Measurements from ENCODE around the gene CAPG. TPM values are rescaled to one million over a fixed set of nuclear protein-coding genes. Genes with fewer than 3 reads are reported as not detected.

The CAPG gene
- total RNA-seq, 1 donor from 2014 or later: 22.4 TPM

DNA sequence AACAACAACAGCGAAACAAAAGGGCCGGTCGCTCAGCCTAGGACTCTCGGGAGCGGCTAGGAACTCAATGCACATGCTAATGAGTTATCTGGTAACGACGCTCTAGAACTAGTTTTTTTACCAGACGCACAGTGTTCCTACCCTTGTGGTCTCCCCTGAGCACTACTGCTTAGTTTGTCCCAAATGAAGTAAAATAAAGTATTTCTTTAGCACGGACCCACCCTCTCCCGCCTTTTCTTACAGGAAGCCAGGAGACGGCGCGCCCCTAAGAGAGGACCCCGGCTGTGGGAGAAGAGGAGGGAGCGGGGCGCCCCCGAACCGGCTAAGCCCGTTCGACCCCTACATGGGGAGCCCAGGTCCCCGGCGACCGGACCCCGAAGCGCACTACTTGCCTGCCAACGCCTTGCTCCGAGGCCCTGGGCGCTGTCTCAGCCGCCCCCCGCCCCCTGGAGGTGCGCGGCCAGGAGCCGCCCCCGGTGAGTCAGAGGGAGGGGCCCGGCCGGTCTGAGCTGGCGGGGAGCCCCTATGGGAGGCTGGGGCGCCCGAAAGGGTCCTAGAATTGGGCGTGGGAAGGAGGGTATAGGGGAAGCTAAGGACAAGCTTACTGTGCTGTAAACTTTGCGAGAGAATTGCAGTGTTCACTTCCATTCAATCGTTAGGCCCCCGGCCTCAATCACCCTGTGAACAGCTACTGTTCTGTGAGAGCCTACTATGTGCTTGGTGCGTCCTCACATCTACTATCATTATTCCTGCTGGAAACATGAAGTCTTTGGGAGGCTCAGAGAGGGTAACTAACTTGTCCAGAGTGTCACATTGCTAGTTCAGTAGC is 3.6 kb upstream of the CAPG start:
- Histone ChIP-seq H3K27ac (ENCODE audit: low read depth, low read length) (no peak overlapping the region), H3K9ac (ENCODE audit: low read depth in 1 of 3, low read length in 3 of 3) (peak overlapping the region; percentile 38 to 69 (median 63)), H3K4me3 (ENCODE audit: low read length in 3 of 3) (peak overlapping the region; percentile 36 to 65 (median 58)), H3K27me3 (ENCODE audit: control insufficient read depth in 3 of 3, insufficient read depth in 3 of 3, low read length in 3 of 3) (peaks cover 0 to 16% (median 0%) of the 10 kb centered on the region in 3 donors), H3K4me1 (ENCODE audit: control insufficient read depth in 3 of 3, insufficient read depth in 3 of 3, low read length in 3 of 3) (peaks cover 7 to 17% (median 13%) of the 10 kb centered on the region in 3 donors), H3K36me3 (ENCODE audit: control insufficient read depth in 3 of 3, insufficient read depth in 3 of 3, low read length in 3 of 3) (peaks cover 0 to 2% (median 0%) of the 10 kb centered on the region in 3 donors), H3K9me3 (ENCODE audit: control insufficient read depth in 3 of 3, low read length in 3 of 3) (no peaks in the 10 kb centered on the region)

DNA sequence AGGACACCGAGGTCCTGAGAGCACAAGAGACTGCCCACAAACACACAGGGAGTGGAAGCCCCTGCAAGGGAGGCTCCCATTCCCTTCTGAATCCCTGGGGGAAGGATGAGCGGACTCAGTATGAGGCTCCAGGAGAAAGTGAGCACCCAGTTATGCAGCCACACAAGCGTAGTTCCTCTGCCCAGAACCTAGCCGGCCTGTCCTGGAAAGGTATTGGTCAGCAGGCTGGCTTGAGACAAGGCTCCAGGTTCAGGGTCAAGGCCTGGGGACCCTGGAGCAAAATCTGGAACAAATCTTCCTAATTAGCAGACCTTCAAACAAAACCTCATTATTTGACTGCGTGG is 1.2 kb upstream of the CAPG start:
- Histone ChIP-seq H3K27me3 (ENCODE audit: control insufficient read depth in 3 of 3, insufficient read depth in 3 of 3, low read length in 3 of 3) (peaks cover 0 to 16% (median 0%) of the 10 kb centered on the region in 3 donors), H3K4me3 (ENCODE audit: low read length in 3 of 3) (no peak overlapping the region), H3K4me1 (ENCODE audit: control insufficient read depth in 3 of 3, insufficient read depth in 3 of 3, low read length in 3 of 3) (peaks cover 8 to 15% (median 11%) of the 10 kb centered on the region in 3 donors), H3K36me3 (ENCODE audit: control insufficient read depth in 3 of 3, insufficient read depth in 3 of 3, low read length in 3 of 3) (no peaks in the 10 kb centered on the region), H3K9me3 (ENCODE audit: control insufficient read depth in 3 of 3, low read length in 3 of 3) (no peaks in the 10 kb centered on the region), H3K27ac (ENCODE audit: low read depth, low read length) (no peak overlapping the region), H3K9ac (ENCODE audit: low read depth in 1 of 3, low read length in 3 of 3) (no peak overlapping the region)

DNA sequence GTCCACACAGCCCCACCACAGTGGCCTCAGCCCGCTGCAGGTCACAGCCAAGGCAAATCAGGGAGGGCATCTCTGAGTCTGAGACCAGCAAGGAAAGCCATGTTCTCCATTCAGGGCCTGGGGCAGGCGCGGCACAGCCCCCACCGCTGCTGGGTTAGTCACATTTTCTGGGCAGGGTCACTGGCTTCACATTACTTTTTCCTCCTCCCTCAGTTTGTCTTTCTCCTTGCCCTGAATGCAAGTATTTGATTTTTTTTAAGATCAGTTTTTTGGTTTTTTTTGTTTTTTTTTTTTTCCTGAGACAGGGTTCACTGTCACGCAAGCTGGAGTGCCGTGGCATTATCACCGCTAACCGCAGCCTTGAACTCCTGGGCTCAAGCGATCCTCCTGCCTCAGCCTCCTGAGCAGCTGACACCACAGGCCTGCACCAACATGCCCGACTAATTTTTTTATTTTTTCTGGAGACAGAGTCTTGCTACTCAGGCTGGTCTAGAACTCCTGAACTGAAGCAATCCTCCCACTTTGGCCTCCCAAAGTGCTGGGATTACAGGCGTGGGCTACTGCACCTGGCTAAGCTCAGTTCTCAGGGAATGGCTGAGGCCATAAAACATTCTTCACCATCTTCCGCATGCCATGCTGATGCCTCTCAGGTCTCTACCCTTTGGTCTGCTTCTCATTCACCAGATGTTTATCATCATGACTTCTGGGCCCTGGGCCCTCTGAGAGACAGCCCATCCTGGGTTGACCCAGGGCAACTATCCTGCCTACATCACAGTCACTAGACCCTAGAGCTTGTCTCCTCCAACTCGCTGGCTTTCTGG is 628 bp upstream of the CAPG start:
- Histone ChIP-seq H3K9me3 (ENCODE audit: control insufficient read depth in 3 of 3, low read length in 3 of 3) (no peaks in the 10 kb centered on the region), H3K36me3 (ENCODE audit: control insufficient read depth in 3 of 3, insufficient read depth in 3 of 3, low read length in 3 of 3) (no peaks in the 10 kb centered on the region), H3K27ac (ENCODE audit: low read depth, low read length) (no peak overlapping the region), H3K4me1 (ENCODE audit: control insufficient read depth in 3 of 3, insufficient read depth in 3 of 3, low read length in 3 of 3) (peaks cover 8 to 15% (median 11%) of the 10 kb centered on the region in 3 donors), H3K4me3 (ENCODE audit: low read length in 3 of 3) (no peak overlapping the region), H3K9ac (ENCODE audit: low read depth in 1 of 3, low read length in 3 of 3) (no peak overlapping the region), H3K27me3 (ENCODE audit: control insufficient read depth in 3 of 3, insufficient read depth in 3 of 3, low read length in 3 of 3) (peaks cover 0 to 16% (median 0%) of the 10 kb centered on the region in 3 donors)

DNA sequence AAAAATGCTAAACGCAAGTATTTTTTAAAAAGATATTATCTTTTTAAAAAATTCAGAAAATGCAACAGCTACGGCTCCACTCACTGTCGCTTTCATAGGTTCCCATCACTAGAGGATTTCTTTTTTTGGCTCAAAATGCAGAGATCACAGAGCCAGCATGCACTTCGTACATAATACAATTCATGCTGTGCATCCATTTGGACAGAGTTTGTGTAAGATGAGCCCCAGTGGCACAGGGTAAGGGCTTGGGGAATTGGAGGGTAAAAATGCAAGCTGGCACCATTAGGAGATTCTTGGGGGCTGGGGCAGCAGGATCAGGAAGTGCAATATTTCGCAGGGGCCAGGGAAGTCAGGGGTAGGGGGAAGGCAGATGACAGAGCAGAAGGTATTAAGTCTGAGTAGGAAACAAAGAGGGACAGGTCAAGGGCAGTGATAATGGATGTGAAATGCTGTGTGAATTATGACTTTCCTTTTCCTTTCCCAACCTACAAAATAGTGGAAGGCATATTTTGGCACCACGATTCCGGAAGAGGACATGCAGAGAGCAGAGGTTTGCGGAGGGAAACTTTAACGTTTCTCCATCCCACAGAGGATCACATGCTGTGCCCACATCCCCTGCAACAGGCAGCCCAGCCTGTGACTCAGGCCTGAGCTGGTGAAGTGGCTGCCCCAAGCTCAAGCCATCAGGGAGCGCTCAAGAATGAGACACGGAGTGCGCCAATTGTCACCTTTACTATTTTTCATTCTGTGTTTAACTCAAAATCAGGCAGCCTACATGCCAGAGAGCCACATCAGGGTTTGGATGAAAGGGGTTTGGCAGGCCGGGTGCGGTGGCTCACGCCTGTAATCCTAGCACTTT is 4.7 kb downstream of the CAPG start:
- Histone ChIP-seq H3K4me3 (ENCODE audit: low read length in 3 of 3) (no peak overlapping the region), H3K9ac (ENCODE audit: low read depth in 1 of 3, low read length in 3 of 3) (no peak overlapping the region), H3K27me3 (ENCODE audit: control insufficient read depth in 3 of 3, insufficient read depth in 3 of 3, low read length in 3 of 3) (peaks cover 0 to 3% (median 0%) of the 10 kb centered on the region in 3 donors), H3K36me3 (ENCODE audit: control insufficient read depth in 3 of 3, insufficient read depth in 3 of 3, low read length in 3 of 3) (no peaks in the 10 kb centered on the region), H3K4me1 (ENCODE audit: control insufficient read depth in 3 of 3, insufficient read depth in 3 of 3, low read length in 3 of 3) (peaks cover 8 to 15% (median 8%) of the 10 kb centered on the region in 3 donors), H3K9me3 (ENCODE audit: control insufficient read depth in 3 of 3, low read length in 3 of 3) (no peaks in the 10 kb centered on the region), H3K27ac (ENCODE audit: low read depth, low read length) (no peak overlapping the region)

DNA sequence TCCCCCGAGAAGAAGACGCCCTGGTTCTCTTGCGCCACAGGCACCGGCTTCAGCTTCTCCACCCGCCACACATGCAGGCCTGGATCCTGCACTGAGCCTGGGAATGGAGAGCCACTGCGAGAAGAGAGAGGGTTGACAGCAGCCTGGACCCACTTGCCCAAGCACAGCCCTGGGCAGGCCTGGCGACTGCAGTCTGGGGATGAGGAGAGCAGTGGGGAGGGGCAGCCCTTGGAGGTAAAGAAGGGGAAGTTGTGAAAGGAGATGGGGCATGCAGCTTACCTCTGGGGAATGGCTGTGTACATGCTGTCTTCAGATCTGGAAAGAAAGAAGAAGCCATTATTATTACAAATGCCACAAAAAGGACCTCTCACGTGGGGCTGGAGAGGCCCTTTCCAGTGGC is 8.3 kb downstream of the CAPG start:
- no peaks in the 10 kb centered on the region for H3K36me3 ChIP-seq (ENCODE audit: control insufficient read depth in 3 of 3, insufficient read depth in 3 of 3, low read length in 3 of 3)
- H3K27ac ChIP-seq (ENCODE audit: low read depth, low read length): no peak overlapping the region
- H3K4me1 ChIP-seq (ENCODE audit: control insufficient read depth in 3 of 3, insufficient read depth in 3 of 3, low read length in 3 of 3): no peaks in the 10 kb centered on the region
- no peak overlapping the region for H3K4me3 ChIP-seq (ENCODE audit: low read length in 3 of 3)
- H3K9me3 ChIP-seq (ENCODE audit: control insufficient read depth in 3 of 3, low read length in 3 of 3): no peaks in the 10 kb centered on the region
- no peak overlapping the region for H3K9ac ChIP-seq (ENCODE audit: low read depth in 1 of 3, low read length in 3 of 3)
- H3K27me3 ChIP-seq (ENCODE audit: control insufficient read depth in 3 of 3, insufficient read depth in 3 of 3, low read length in 3 of 3): no peaks in the 10 kb centered on the region

DNA sequence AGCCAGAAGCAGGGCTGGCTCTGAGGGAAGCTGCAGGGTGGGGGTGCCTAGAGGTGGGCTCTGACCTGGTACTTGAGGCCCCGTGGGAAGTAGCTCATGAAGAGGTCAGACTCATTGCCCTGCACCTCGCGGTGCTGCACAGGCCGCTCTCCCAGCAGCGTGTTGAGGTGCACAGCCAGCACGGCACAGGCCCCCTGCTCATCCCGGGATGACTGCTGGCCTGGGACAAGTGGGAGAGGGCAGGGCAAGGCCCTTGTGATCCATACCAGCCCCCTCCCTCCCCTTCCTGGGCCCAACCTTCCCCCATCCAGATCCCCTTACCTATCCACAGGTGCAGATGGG is 8.7 kb downstream of the CAPG start:
- Histone ChIP-seq H3K9me3 (ENCODE audit: control insufficient read depth in 3 of 3, low read length in 3 of 3) (no peaks in the 10 kb centered on the region), H3K9ac (ENCODE audit: low read depth in 1 of 3, low read length in 3 of 3) (peak overlapping the region in 1 of 3 donors; percentile 16), H3K36me3 (ENCODE audit: control insufficient read depth in 3 of 3, insufficient read depth in 3 of 3, low read length in 3 of 3) (no peaks in the 10 kb centered on the region), H3K27me3 (ENCODE audit: control insufficient read depth in 3 of 3, insufficient read depth in 3 of 3, low read length in 3 of 3) (no peaks in the 10 kb centered on the region), H3K4me3 (ENCODE audit: low read length in 3 of 3) (no peak overlapping the region), H3K27ac (ENCODE audit: low read depth, low read length) (no peak overlapping the region), H3K4me1 (ENCODE audit: control insufficient read depth in 3 of 3, insufficient read depth in 3 of 3, low read length in 3 of 3) (no peaks in the 10 kb centered on the region)

DNA sequence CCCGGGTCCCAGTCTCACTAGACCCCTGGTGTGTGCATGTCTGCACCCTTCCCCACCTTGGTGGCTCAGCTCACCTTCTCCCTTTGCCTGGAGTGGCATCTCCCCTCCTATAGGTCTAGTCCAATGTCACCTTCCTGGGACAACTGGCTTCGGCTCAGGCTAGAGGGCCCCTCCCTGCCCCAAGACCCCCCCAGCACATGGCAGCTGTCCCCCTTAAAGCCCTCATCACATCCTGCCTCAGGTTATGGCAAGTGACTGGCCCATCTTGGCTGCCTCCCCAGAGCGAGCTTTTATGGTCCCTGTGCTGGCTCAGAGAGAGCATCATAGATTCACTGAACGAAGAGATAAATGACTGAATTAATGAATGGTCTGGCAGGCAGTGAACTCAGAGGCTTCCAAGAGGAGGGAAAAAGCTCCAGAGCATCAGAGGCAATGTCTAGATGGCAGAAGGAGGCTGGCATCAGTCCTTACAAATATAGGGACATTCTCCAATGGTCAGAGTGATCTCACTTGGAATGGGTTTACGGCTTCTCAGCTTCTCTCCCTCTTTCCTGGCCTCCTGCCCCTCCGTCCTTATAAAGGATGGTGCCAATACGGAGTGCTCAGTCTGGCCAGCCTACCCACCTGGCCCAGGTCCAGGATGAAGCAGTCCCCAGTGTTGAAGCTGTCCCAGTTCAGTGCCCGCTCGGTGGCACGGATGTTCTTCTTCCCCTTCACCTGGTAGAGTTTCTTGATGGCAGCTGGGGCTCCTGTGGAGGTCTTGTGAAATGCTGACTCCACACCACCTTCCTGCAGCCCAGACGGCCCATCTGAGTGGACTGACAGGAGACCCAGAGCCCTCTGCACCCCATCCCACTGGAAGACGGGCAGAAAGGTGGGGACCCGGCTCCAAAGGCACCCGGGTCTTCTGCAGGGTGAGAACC is 9.4 kb downstream of the CAPG start:
- no peaks in the 10 kb centered on the region for H3K36me3 ChIP-seq (ENCODE audit: control insufficient read depth in 3 of 3, insufficient read depth in 3 of 3, low read length in 3 of 3)
- H3K9me3 ChIP-seq (ENCODE audit: control insufficient read depth in 3 of 3, low read length in 3 of 3): no peaks in the 10 kb centered on the region
- no peak overlapping the region for H3K4me3 ChIP-seq (ENCODE audit: low read length in 3 of 3)
- peak overlapping the region in 1 of 3 donors; percentile 16 for H3K9ac ChIP-seq (ENCODE audit: low read depth in 1 of 3, low read length in 3 of 3)
- no peaks in the 10 kb centered on the region for H3K4me1 ChIP-seq (ENCODE audit: control insufficient read depth in 3 of 3, insufficient read depth in 3 of 3, low read length in 3 of 3)
- H3K27me3 ChIP-seq (ENCODE audit: control insufficient read depth in 3 of 3, insufficient read depth in 3 of 3, low read length in 3 of 3): no peaks in the 10 kb centered on the region
- no peak overlapping the region for H3K27ac ChIP-seq (ENCODE audit: low read depth, low read length)

DNA sequence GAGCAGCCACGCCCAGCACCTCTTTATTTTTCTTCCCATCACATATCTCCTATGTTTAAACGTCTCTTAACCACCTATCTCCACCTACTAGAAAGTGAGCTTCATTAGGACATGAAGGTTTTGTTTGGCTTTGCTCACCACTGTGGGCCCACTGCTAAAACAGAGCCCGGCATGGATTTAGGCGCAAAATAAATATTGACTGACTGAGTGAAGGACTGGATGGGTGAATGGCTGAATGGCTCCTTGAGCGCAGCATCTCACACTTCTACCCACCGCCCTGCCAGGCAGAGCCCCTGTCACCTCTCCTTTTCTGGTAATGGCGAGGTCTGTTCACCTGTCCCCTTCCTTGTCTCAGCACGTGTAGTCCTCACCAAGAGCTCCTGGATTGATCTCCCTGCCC is 10.1 kb downstream of the CAPG start:
- H3K27ac ChIP-seq (ENCODE audit: low read depth, low read length): no peak overlapping the region
- H3K36me3 ChIP-seq (ENCODE audit: control insufficient read depth in 3 of 3, insufficient read depth in 3 of 3, low read length in 3 of 3): no peaks in the 10 kb centered on the region
- H3K4me3 ChIP-seq (ENCODE audit: low read length in 3 of 3): no peak overlapping the region
- H3K9ac ChIP-seq (ENCODE audit: low read depth in 1 of 3, low read length in 3 of 3): no peak overlapping the region
- no peaks in the 10 kb centered on the region for H3K27me3 ChIP-seq (ENCODE audit: control insufficient read depth in 3 of 3, insufficient read depth in 3 of 3, low read length in 3 of 3)
- peaks cover 0 to 1% (median 0%) of the 10 kb centered on the region in 3 donors for H3K4me1 ChIP-seq (ENCODE audit: control insufficient read depth in 3 of 3, insufficient read depth in 3 of 3, low read length in 3 of 3)
- no peaks in the 10 kb centered on the region for H3K9me3 ChIP-seq (ENCODE audit: control insufficient read depth in 3 of 3, low read length in 3 of 3)

DNA sequence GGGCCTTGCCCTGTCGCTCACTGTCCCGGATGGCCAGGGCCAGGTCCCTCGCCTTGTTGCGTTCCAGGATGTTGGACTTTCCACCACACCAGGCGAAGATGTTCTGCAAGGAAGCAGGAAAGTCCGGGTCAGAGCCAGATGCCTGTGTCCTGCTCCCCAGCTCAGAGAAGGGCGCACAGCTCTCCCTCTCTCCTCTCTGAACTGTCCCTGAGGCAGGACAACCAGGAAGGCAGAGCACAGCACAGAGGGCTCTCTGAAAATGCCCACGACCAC is 11.0 kb downstream of the CAPG start:
- Histone ChIP-seq H3K4me3 (ENCODE audit: low read length in 3 of 3) (no peak overlapping the region), H3K4me1 (ENCODE audit: control insufficient read depth in 3 of 3, insufficient read depth in 3 of 3, low read length in 3 of 3) (peaks cover 6 to 10% (median 8%) of the 10 kb centered on the region in 3 donors), H3K27me3 (ENCODE audit: control insufficient read depth in 3 of 3, insufficient read depth in 3 of 3, low read length in 3 of 3) (no peaks in the 10 kb centered on the region), H3K36me3 (ENCODE audit: control insufficient read depth in 3 of 3, insufficient read depth in 3 of 3, low read length in 3 of 3) (no peaks in the 10 kb centered on the region), H3K27ac (ENCODE audit: low read depth, low read length) (no peak overlapping the region), H3K9ac (ENCODE audit: low read depth in 1 of 3, low read length in 3 of 3) (no peak overlapping the region), H3K9me3 (ENCODE audit: control insufficient read depth in 3 of 3, low read length in 3 of 3) (no peaks in the 10 kb centered on the region)

All from skeletal muscle tissue (tissue), 4 donors.